ENCODE measurements around the gene TSPAN18. TPM values are rescaled to one million over a fixed set of nuclear protein-coding genes. Genes with fewer than 3 reads are reported as not detected.

TSPAN18 gene
- total and polyA plus RNA-seq, 10 of the 15 experiments (the other 5 are each of a cell fraction or from before 2014, with no cell fraction given): 0.02 to 0.77 (median 0.13) TPM; not detected in 1

DNA sequence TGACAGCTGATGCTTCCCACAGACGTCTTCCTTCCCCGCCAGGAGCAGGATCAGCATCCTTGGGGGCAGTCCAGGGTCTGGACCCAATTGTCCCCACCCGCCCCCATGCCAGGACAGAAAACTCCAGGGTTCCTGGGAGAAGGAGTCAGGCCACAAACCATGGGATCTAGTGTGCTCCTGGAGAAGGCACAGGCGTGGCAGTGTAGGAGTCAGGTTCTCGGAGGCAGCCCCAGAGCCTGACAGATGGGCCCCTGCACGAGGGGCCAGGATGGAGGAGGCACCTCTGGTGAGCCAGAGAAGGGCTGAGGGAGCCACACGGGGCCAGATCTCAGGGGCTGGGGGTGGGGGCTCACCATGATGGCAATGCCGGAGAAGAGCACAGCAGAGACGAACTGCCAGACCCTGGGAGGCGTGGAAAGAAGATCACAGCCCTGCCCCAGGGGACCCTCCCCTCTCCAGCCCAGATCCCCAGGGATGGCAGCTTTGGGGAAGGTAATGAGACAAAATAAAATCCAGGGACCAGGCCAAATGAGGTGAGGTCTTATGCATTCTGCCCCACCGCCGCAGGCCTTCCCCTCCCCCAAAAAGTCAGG is 210.3 kb downstream of the TSPAN18 start:
- TF ChIP-seq RELA (IDR thresholded peaks at IDR 0.05; ENCODE audit: borderline replicate concordance, partially characterized antibody): no peak
- no peak for TF ChIP-seq SIX5 (IDR thresholded peaks at IDR 0.05; ENCODE audit: low read depth, low read length, severe bottlenecking)
- TF ChIP-seq PAX5 (IDR thresholded peaks at IDR 0.05; ENCODE audit: borderline replicate concordance, low read depth, low read length): no peak
- TF ChIP-seq FOXM1 (IDR thresholded peaks at IDR 0.05; ENCODE audit: low read depth, low read length): no peak
- SMC1A ChIA-PET (ENCODE audit: uncharacterized antibody, unreplicated experiment): interaction anchor here (0.9 to 4.0 kb wide), 7 partner anchors 11 to 183 kb away, joined by 3 to 80 read pairs (median 4); no protein-coding TSS in a partner anchor

GRCh38 chr11:44938066-44938691 is 211.4 kb downstream of the TSPAN18 start:
- Histone ChIP-seq H2AFZ (ENCODE audit: control insufficient read depth, low read depth, low read length) (no peak overlapping the region), H3K9ac (ENCODE audit: control insufficient read depth, insufficient read depth, low read length) (no peak overlapping the region), H4K20me1 (ENCODE audit: control insufficient read depth, insufficient read depth) (no peaks in the 10 kb centered on the region), H3K9me3 (replicated peaks; ENCODE audit: control insufficient read depth, insufficient read depth, low read length) (no peaks in the 10 kb centered on the region), H3K27me3 (replicated peaks in 1 of 2; ENCODE audit: control insufficient read depth in 2 of 2, insufficient read depth in 2 of 2, low read length in 1 of 2) (no peaks in the 10 kb centered on the region), H3K79me2 (ENCODE audit: control insufficient read depth, insufficient read depth, low read length) (no peaks in the 10 kb centered on the region), H3K4me1 (ENCODE audit: control insufficient read depth, insufficient read depth, low read length) (peaks cover 10% of the 10 kb centered on the region), H3K4me3 (no peak overlapping the region), H3K4me2 (ENCODE audit: control insufficient read depth, insufficient read depth) (no peak overlapping the region), H3K27ac (ENCODE audit: control insufficient read depth, insufficient read depth) (no peak overlapping the region), H3K36me3 (ENCODE audit: control insufficient read depth in 2 of 2, insufficient read depth in 2 of 2, low read length in 1 of 2) (no peaks in the 10 kb centered on the region)
- ATAC-seq (no peak), FAIRE-seq (no peak), DNase-seq (ENCODE audit: low read depth, low spot score) (no peak)
- in situ Hi-C loops (cut with MboI) (loop anchor here (5.0 to 25.0 kb wide), 2 partner anchors 169 to 399 kb away; no protein-coding TSS in a partner anchor), intact Hi-C loops (cut with micrococcal nuclease; ENCODE audit: unreplicated experiment) (no loop called here)
- no peak for TF ChIP-seq NFYB (IDR thresholded peaks at IDR 0.05; ENCODE audit: insufficient read depth, low read depth, low read length)
- no peak for TF ChIP-seq TARDBP (IDR thresholded peaks at IDR 0.05; ENCODE audit: borderline replicate concordance)
- TF ChIP-seq MEF2B (IDR thresholded peaks at IDR 0.05; ENCODE audit: partially characterized antibody, poor library complexity, severe bottlenecking): no peak
- ChIA-PET CTCF (interaction anchor here (1.1 to 16.8 kb wide), 3 partner anchors 10 to 164 kb away, joined by 4 to 571 read pairs (median 28); no protein-coding TSS in a partner anchor), RAD21 (ENCODE audit: unreplicated experiment) (interaction anchor here (0.8 to 4.3 kb wide), 3 partner anchors 9 to 166 kb away, joined by 3 to 105 read pairs (median 6); no protein-coding TSS in a partner anchor), SMC1A (ENCODE audit: uncharacterized antibody, unreplicated experiment) (interaction anchor here (1.2 to 4.0 kb wide), 2 partner anchors 166 to 173 kb away, joined by 4 to 80 read pairs; no protein-coding TSS in a partner anchor), POLR2A (no interaction called here)
- WGBS (ENCODE audit: insufficient coverage, insufficient replicate concordance, low lambda C conversion rate, missing lambda C conversion rate): 64% methylated on average over 17 of the region's 19 CpGs
- no TSS peak for BruUV-seq (replicated peaks)

More for the DNA sequence above, 210.3 kb downstream of the TSPAN18 start:
- no peak for DNase-seq (ENCODE audit: low read depth, low spot score)
- H3K4me3 ChIP-seq: no peak overlapping the region
- no peaks in the 10 kb centered on the region for H3K4me1 ChIP-seq (ENCODE audit: control insufficient read depth, insufficient read depth, low read length)
- CTCF ChIA-PET: interaction anchor here (0.6 to 16.8 kb wide), 18 partner anchors 8 to 413 kb away, joined by 3 to 571 read pairs (median 4); no protein-coding TSS in a partner anchor
- intact Hi-C loops (cut with micrococcal nuclease; ENCODE audit: unreplicated experiment) (loop anchor here (1.0 to 2.0 kb wide), 2 partner anchors 166 to 396 kb away; no protein-coding TSS in a partner anchor), in situ Hi-C loops (cut with MboI) (loop anchor here (5.0 to 25.0 kb wide), 2 partner anchors 170 to 400 kb away; no protein-coding TSS in a partner anchor)
- POLR2A ChIA-PET: no interaction called here
- H4K20me1 ChIP-seq (ENCODE audit: control insufficient read depth, insufficient read depth): no peaks in the 10 kb centered on the region
- FAIRE-seq: no peak
- RAD21 ChIA-PET (ENCODE audit: unreplicated experiment): interaction anchor here (0.8 to 4.3 kb wide), 13 partner anchors 8 to 382 kb away, joined by 3 to 105 read pairs (median 4); partner anchors contain the start of gene CD82
- H3K9ac ChIP-seq (ENCODE audit: control insufficient read depth, insufficient read depth, low read length): no peak overlapping the region
- no peak for ATAC-seq
- no TSS peak for BruUV-seq (replicated peaks)
- no peaks in the 10 kb centered on the region for H3K36me3 ChIP-seq (ENCODE audit: control insufficient read depth in 2 of 2, insufficient read depth in 2 of 2, low read length in 1 of 2)
- WGBS (ENCODE audit: insufficient coverage, insufficient replicate concordance, low lambda C conversion rate, missing lambda C conversion rate): 45% methylated on average over 11 of the region's 12 CpGs
- no peaks in the 10 kb centered on the region for H3K27me3 ChIP-seq (replicated peaks in 1 of 2; ENCODE audit: control insufficient read depth in 2 of 2, insufficient read depth in 2 of 2, low read length in 1 of 2)
- no peak overlapping the region for H3K27ac ChIP-seq (ENCODE audit: control insufficient read depth, insufficient read depth)
- no peaks in the 10 kb centered on the region for H3K9me3 ChIP-seq (replicated peaks; ENCODE audit: control insufficient read depth, insufficient read depth, low read length)
- no peak overlapping the region for H3K4me2 ChIP-seq (ENCODE audit: control insufficient read depth, insufficient read depth)
- H2AFZ ChIP-seq (ENCODE audit: control insufficient read depth, low read depth, low read length): no peak overlapping the region
- no peaks in the 10 kb centered on the region for H3K79me2 ChIP-seq (ENCODE audit: control insufficient read depth, insufficient read depth, low read length)
